ENCODE data around the gene OR5K2.

GRCh38 chr3:98540346-98540745 lies 42.9 kb downstream of the OR5K2 start:
- no peak for TF ChIP-seq EZH2phosphoT487 (IDR thresholded peaks at IDR 0.05; ENCODE audit: borderline replicate concordance, low read depth, low read length)
- TF ChIP-seq, protein P1, sequence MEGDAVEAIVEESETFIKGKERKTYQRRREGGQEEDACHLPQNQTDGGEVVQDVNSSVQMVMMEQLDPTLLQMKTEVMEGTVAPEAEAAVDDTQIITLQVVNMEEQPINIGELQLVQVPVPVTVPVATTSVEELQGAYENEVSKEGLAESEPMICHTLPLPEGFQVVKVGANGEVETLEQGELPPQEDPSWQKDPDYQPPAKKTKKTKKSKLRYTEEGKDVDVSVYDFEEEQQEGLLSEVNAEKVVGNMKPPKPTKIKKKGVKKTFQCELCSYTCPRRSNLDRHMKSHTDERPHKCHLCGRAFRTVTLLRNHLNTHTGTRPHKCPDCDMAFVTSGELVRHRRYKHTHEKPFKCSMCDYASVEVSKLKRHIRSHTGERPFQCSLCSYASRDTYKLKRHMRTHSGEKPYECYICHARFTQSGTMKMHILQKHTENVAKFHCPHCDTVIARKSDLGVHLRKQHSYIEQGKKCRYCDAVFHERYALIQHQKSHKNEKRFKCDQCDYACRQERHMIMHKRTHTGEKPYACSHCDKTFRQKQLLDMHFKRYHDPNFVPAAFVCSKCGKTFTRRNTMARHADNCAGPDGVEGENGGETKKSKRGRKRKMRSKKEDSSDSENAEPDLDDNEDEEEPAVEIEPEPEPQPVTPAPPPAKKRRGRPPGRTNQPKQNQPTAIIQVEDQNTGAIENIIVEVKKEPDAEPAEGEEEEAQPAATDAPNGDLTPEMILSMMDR (conservative IDR thresholded peaks at IDR 0.05; ENCODE audit: low read length) = no peak

All from OCI-LY7 (cell line).